Activated CD4-positive, alpha-beta memory T cell treated with anti-CD3 and anti-CD28 coated beads for 36 hours (primary cell): ENCODE data around the gene ZNF536. TPM values are rescaled to one million over a fixed set of nuclear protein-coding genes. Genes with fewer than 3 reads are reported as not detected.
"Not testable (repeated sequence)": the region's sequence is repeated elsewhere in the genome, so short reads cannot be mapped to it uniquely, and the experiment has no call there.

Experiments used
- CTCF ChIA-PET: fragments of 350-600 bp; sonication (Branson Sonifier 250); formaldehyde crosslinking; loops from one replicate; lab custom pipeline; 2021; ENCODE audit warnings: antibody characterized with exemption, inconsistent platforms; lab: Charles Lee
- POLR2A ChIA-PET: fragments of 350-600 bp; sonication (Branson Sonifier 250); formaldehyde crosslinking; loops from one replicate; lab custom pipeline; 2021; ENCODE audit warnings: antibody characterized with exemption; lab: Charles Lee
- DNase-seq: peaks from one replicate; pipeline ENCODE4 v3.0.0-alpha.2; 2020
- H3K27ac Mint-ChIP-seq: one replicate; pipeline ENCODE4 v1.8.0; 2021; ENCODE audit warnings: mixed read lengths
- H3K27me3 Mint-ChIP-seq: one replicate; pipeline ENCODE4 v1.8.0; 2021; ENCODE audit warnings: mixed read lengths
- H3K36me3 Mint-ChIP-seq: one replicate; pipeline ENCODE4 v1.8.0; 2021; ENCODE audit warnings: mixed read lengths
- H3K4me1 Mint-ChIP-seq: one replicate; pipeline ENCODE4 v1.8.0; 2021; ENCODE audit warnings: low read depth, mixed read lengths
- H3K4me3 Mint-ChIP-seq: one replicate; pipeline ENCODE4 v1.8.0; 2021; ENCODE audit warnings: mild to moderate bottlenecking, mixed read lengths
- H3K9me3 Mint-ChIP-seq: one replicate; pipeline ENCODE4 v1.8.0; 2021; ENCODE audit warnings: mixed read lengths
- intact Hi-C: fragments of 100-400 bp; cut with micrococcal nuclease; formaldehyde crosslinking; loops from one replicate; pipeline ENCODE4 v1.15.1; 2023
- total RNA-seq, 2 experiments: library from RNA; stranded (reverse); gene quantifications; one replicate each; pipeline ENCODE4 v1.2.3, GENCODE V29; 2021

ZNF536 gene
- total RNA-seq, 2 experiments from 2014 or later, result not detected

- DNase-seq, H3K27me3 Mint-ChIP-seq, H3K9me3 Mint-ChIP-seq, H3K4me3 Mint-ChIP-seq, POLR2A ChIA-PET, CTCF ChIA-PET, H3K4me1 Mint-ChIP-seq, H3K36me3 Mint-ChIP-seq, H3K27ac Mint-ChIP-seq, intact Hi-C loops: not testable (repeated sequence)
These were observed 25.7 kb upstream of the ZNF536 start for GRCh38 chr19:30346468-30346867.

GRCh38 chr19:30349131-30349730 is 23.0 kb upstream of the ZNF536 start:
- Mint-ChIP-seq H3K36me3 (no peaks in the 10 kb centered on the region), H3K27me3 (peaks cover 9% of the 10 kb centered on the region), H3K4me3 (no peak overlapping the region), H3K9me3 (no peaks in the 10 kb centered on the region), H3K4me1 (peaks cover 4% of the 10 kb centered on the region), H3K27ac (no peak overlapping the region)
- no peak for DNase-seq
- CTCF ChIA-PET, result no interaction called here
- POLR2A ChIA-PET, result no interaction called here
- intact Hi-C loops, result no loop called here

- ChIA-PET POLR2A (no interaction called here), CTCF (no interaction called here)
- Mint-ChIP-seq H3K27ac (no peak overlapping the region), H3K4me1 (peaks cover 4% of the 10 kb centered on the region), H3K27me3 (peaks cover 11% of the 10 kb centered on the region), H3K4me3 (no peak overlapping the region), H3K36me3 (no peaks in the 10 kb centered on the region), H3K9me3 (no peaks in the 10 kb centered on the region)
- no peak for DNase-seq
- intact Hi-C loops, result no loop called here
These were observed 21.2 kb upstream of the ZNF536 start for GRCh38 chr19:30350692-30351663.

- DNase-seq, result no peak
- Mint-ChIP-seq H3K27ac (no peak overlapping the region), H3K4me1 (peaks cover 4% of the 10 kb centered on the region), H3K9me3 (no peaks in the 10 kb centered on the region), H3K27me3 (peaks cover 11% of the 10 kb centered on the region), H3K36me3 (no peaks in the 10 kb centered on the region), H3K4me3 (no peak overlapping the region)
- POLR2A ChIA-PET, result no interaction called here
- intact Hi-C loops, result no loop called here
- CTCF ChIA-PET, result no interaction called here
These were observed 20.4 kb upstream of the ZNF536 start for GRCh38 chr19:30351774-30352173.

GRCh38 chr19:30353394-30353945 is 18.7 kb upstream of the ZNF536 start:
- intact Hi-C loops, result no loop called here
- Mint-ChIP-seq H3K27ac (no peak overlapping the region), H3K36me3 (no peaks in the 10 kb centered on the region), H3K4me1 (peaks cover 4% of the 10 kb centered on the region), H3K4me3 (no peak overlapping the region), H3K9me3 (no peaks in the 10 kb centered on the region), H3K27me3 (peaks cover 15% of the 10 kb centered on the region)
- DNase-seq, result no peak
- CTCF ChIA-PET, result no interaction called here
- POLR2A ChIA-PET, result no interaction called here

- intact Hi-C loops, result no loop called here
- CTCF ChIA-PET, result no interaction called here
- POLR2A ChIA-PET, result no interaction called here
These were observed 16.6 kb upstream of the ZNF536 start for GRCh38 chr19:30355586-30355985.

GRCh38 chr19:30356951-30357579 is 15.1 kb upstream of the ZNF536 start:
- Mint-ChIP-seq H3K4me3 (no peak overlapping the region), H3K27ac (no peak overlapping the region), H3K9me3 (no peaks in the 10 kb centered on the region), H3K4me1 (peaks cover 4% of the 10 kb centered on the region), H3K36me3 (no peaks in the 10 kb centered on the region), H3K27me3 (peaks cover 24% of the 10 kb centered on the region)
- ChIA-PET POLR2A (no interaction called here), CTCF (no interaction called here)
- DNase-seq, result no peak
- intact Hi-C loops, result no loop called here

More at GRCh38 chr19:30355586-30355985, 16.6 kb upstream of the ZNF536 start:
- no peak for DNase-seq
- H3K9me3 Mint-ChIP-seq, result no peaks in the 10 kb centered on the region
- peaks cover 23% of the 10 kb centered on the region for H3K27me3 Mint-ChIP-seq
- no peak overlapping the region for H3K27ac Mint-ChIP-seq
- no peaks in the 10 kb centered on the region for H3K36me3 Mint-ChIP-seq
- H3K4me1 Mint-ChIP-seq, result peaks cover 4% of the 10 kb centered on the region
- no peak overlapping the region for H3K4me3 Mint-ChIP-seq

GRCh38 chr19:30357580-30357954 is 14.6 kb upstream of the ZNF536 start:
- Mint-ChIP-seq H3K4me3 (no peak overlapping the region), H3K36me3 (no peaks in the 10 kb centered on the region), H3K27ac (no peak overlapping the region)

GRCh38 chr19:30358319-30358718 is 13.9 kb upstream of the ZNF536 start:
- intact Hi-C loops, result no loop called here
- CTCF ChIA-PET, result no interaction called here
- Mint-ChIP-seq H3K27me3 (peaks cover 21% of the 10 kb centered on the region), H3K36me3 (no peaks in the 10 kb centered on the region), H3K9me3 (no peaks in the 10 kb centered on the region), H3K4me1 (no peaks in the 10 kb centered on the region), H3K4me3 (no peak overlapping the region), H3K27ac (no peak overlapping the region)
- POLR2A ChIA-PET, result no interaction called here
- no peak for DNase-seq

More at GRCh38 chr19:30357580-30357954, 14.6 kb upstream of the ZNF536 start:
- H3K27me3 Mint-ChIP-seq, result peaks cover 24% of the 10 kb centered on the region
- intact Hi-C loops, result no loop called here
- DNase-seq, result no peak
- POLR2A ChIA-PET, result no interaction called here
- H3K4me1 Mint-ChIP-seq, result peaks cover 4% of the 10 kb centered on the region
- CTCF ChIA-PET, result no interaction called here
- H3K9me3 Mint-ChIP-seq, result no peaks in the 10 kb centered on the region

GRCh38 chr19:30358821-30359580 is 13.2 kb upstream of the ZNF536 start:
- intact Hi-C loops, result no loop called here
- H3K36me3 Mint-ChIP-seq, result no peaks in the 10 kb centered on the region
- CTCF ChIA-PET, result no interaction called here
- no peaks in the 10 kb centered on the region for H3K4me1 Mint-ChIP-seq
- H3K27me3 Mint-ChIP-seq, result peaks cover 21% of the 10 kb centered on the region
- no peak overlapping the region for H3K27ac Mint-ChIP-seq
- no peak for DNase-seq
- H3K4me3 Mint-ChIP-seq, result no peak overlapping the region
- no peaks in the 10 kb centered on the region for H3K9me3 Mint-ChIP-seq
- POLR2A ChIA-PET, result no interaction called here

- no peaks in the 10 kb centered on the region for H3K36me3 Mint-ChIP-seq
- no peaks in the 10 kb centered on the region for H3K9me3 Mint-ChIP-seq
- intact Hi-C loops, result no loop called here
- H3K27ac Mint-ChIP-seq, result no peak overlapping the region
- ChIA-PET POLR2A (no interaction called here), CTCF (no interaction called here)
- peaks cover 20% of the 10 kb centered on the region for H3K27me3 Mint-ChIP-seq
- no peaks in the 10 kb centered on the region for H3K4me1 Mint-ChIP-seq
- H3K4me3 Mint-ChIP-seq, result no peak overlapping the region
- no peak for DNase-seq
These were observed 12.2 kb upstream of the ZNF536 start for GRCh38 chr19:30359936-30360335.
